PC-3 (cell line): Measurements from ENCODE around the gene VWA5A.

Experiments used
- CTCF ChIP-seq: fragments of 300-600 bp; sonication (generic); conservative IDR thresholded peaks from 2 replicates; pipeline ENCODE4 v1.5.1; 2017; ENCODE audit warnings: antibody characterized with exemption, low read depth, mild to moderate bottlenecking, low read length
- EZH2 ChIP-seq: fragments of 300-600 bp; sonication (generic); IDR thresholded peaks from one replicate; pipeline ENCODE4 v1.6.1; 2017; ENCODE audit warnings: antibody characterized with exemption, mild to moderate bottlenecking, low read length; ENCODE audit not compliant: unreplicated experiment

- TF ChIP-seq CTCF: no peak
- TF ChIP-seq EZH2: no peak
These were observed 29.7 kb upstream of the VWA5A start for GRCh38 chr11:124085583-124085982.
